Measurements from ENCODE around the gene CHERP. TPM values are rescaled to one million over a fixed set of nuclear protein-coding genes. Genes with fewer than 3 reads are reported as not detected.
"Not testable (repeated sequence)": the region's sequence is repeated elsewhere in the genome, so short reads cannot be mapped to it uniquely, and the experiment has no call there.

Gene CHERP
- total and polyA plus RNA-seq, 3 experiments from 2014 or later = 20.3 to 74.2 (median 73.1) TPM

DNA sequence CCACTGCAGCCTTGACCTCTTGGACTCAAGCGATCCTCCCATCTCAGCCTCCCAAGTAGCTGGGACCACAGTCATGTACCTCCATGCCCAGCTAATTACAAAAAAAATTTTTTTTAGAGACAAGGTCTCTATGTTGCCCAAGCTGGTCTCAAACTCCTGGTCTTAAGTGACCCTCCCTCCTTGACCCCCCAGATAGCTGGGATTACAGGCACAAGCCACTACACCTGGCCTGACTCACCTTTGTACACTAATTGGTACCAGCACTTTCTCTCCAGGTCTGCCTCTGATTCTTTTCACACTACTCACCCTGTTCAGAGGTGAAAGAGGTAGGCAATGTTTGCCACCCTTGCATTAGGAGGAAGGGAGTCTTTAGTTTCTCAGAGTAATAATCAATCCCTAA is 64.9 kb downstream of the CHERP start:
- H3K27ac ChIP-seq (ENCODE audit: low read depth, low read length) = no peak overlapping the region
- Mint-ChIP-seq H3K4me1 (no peaks in the 10 kb centered on the region), H3K4me3 (peak overlapping the region in 1 of 7 donors; percentile 28), H3K27me3 (no peaks in the 10 kb centered on the region), H3K27ac (peak overlapping the region in 2 of 8 donors; percentile 29 to 62), H3K9me3 (no peaks in the 10 kb centered on the region), H3K36me3 (no peaks in the 10 kb centered on the region)
- no peaks in the 10 kb centered on the region for H3K27me3 ChIP-seq (ENCODE audit: insufficient read depth, low read length, poor library complexity, severe bottlenecking)
- H3K4me1 ChIP-seq (ENCODE audit: insufficient read depth, low read length) = no peaks in the 10 kb centered on the region
- ChIA-PET CTCF (interaction anchor here (0.5 kb wide), 1 partner anchor 83 kb away, joined by 3 read pairs; no protein-coding TSS in a partner anchor), POLR2A (no interaction called here)
- no peak overlapping the region for H3K4me3 ChIP-seq (ENCODE audit: low read length)
- no peaks in the 10 kb centered on the region for H3K36me3 ChIP-seq (ENCODE audit: insufficient read depth, low read length)
- no peak for DNase-seq
- no peaks in the 10 kb centered on the region for H3K9me3 ChIP-seq (ENCODE audit: low read length)

DNA sequence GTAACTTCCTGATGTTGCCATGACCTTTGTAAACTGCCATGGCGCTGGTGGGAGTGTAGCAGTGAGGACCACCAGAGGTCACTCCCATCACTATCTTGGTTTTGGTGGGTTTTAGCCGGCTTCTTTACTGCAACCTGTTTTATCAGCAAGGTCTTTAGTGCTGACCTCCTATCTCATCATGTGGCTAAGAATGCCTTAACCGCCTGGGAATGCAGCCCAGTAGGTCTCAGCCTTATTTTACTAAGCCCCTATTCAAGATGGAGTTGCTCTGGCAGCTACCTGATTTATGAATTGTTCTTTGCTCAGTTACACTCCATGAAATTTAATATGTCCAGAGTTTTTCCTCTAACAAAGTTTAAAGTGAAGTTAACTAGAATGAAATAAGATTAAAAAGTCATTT is 65.8 kb downstream of the CHERP start:
- H3K27ac Mint-ChIP-seq = no peak overlapping the region
- no peaks in the 10 kb centered on the region for H3K27me3 Mint-ChIP-seq
- ChIA-PET POLR2A (no interaction called here), CTCF (no interaction called here)
- Histone ChIP-seq H3K4me3 (ENCODE audit: low read length) (no peak overlapping the region), H3K36me3 (ENCODE audit: insufficient read depth, low read length) (no peaks in the 10 kb centered on the region), H3K4me1 (ENCODE audit: insufficient read depth, low read length) (no peaks in the 10 kb centered on the region), H3K27me3 (ENCODE audit: insufficient read depth, low read length, poor library complexity, severe bottlenecking) (no peaks in the 10 kb centered on the region), H3K27ac (ENCODE audit: low read depth, low read length) (no peak overlapping the region), H3K9me3 (ENCODE audit: low read length) (no peaks in the 10 kb centered on the region)
- H3K36me3 Mint-ChIP-seq = no peaks in the 10 kb centered on the region
- no peaks in the 10 kb centered on the region for H3K9me3 Mint-ChIP-seq
- no peak for DNase-seq
- H3K4me1 Mint-ChIP-seq = no peaks in the 10 kb centered on the region
- no peak overlapping the region for H3K4me3 Mint-ChIP-seq

DNA sequence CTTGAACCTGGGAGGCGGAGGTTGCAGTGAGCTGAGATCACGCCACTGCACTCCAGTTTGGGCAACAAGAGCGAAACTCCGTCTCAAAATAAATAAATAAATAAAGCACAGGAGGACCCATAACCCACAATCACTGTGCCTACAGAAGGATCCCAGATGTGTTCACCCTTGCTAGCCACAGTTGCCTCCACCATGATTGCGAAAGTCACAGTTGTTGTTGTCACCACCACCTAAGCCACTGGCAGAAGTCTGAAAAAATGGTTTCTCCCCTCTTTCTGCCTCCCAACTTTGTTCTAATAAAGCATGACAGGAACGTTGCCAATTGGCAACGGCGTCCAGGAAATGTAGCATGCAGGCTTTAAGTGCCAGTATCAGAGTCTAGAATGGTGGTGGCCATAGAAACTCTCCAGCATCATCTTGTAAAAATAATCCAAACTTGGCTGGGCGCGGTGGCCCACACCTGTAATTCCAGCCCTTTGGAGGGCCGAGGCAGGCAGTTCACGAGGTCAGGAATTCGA is 68.3 kb downstream of the CHERP start:
- ChIA-PET POLR2A (no interaction called here), CTCF (no interaction called here)
- no peaks in the 10 kb centered on the region for H3K36me3 ChIP-seq (ENCODE audit: insufficient read depth, low read length)
- H3K4me3 ChIP-seq (ENCODE audit: low read length) = no peak overlapping the region
- no peaks in the 10 kb centered on the region for H3K27me3 ChIP-seq (ENCODE audit: insufficient read depth, low read length, poor library complexity, severe bottlenecking)
- Mint-ChIP-seq H3K36me3 (peaks cover 0 to 3% (median 0%) of the 10 kb centered on the region in 3 donors), H3K4me3 (peak overlapping the region in 6 of 7 donors; percentile 28 to 68 (median 44)), H3K27me3 (no peaks in the 10 kb centered on the region), H3K9me3 (no peaks in the 10 kb centered on the region), H3K4me1 (peaks cover 18 to 24% (median 22%) of the 10 kb centered on the region in 3 donors), H3K27ac (no peak overlapping the region)
- DNase-seq = no peak
- H3K27ac ChIP-seq (ENCODE audit: low read depth, low read length) = no peak overlapping the region
- H3K4me1 ChIP-seq (ENCODE audit: insufficient read depth, low read length) = peaks cover 16% of the 10 kb centered on the region
- H3K9me3 ChIP-seq (ENCODE audit: low read length) = no peaks in the 10 kb centered on the region

DNA sequence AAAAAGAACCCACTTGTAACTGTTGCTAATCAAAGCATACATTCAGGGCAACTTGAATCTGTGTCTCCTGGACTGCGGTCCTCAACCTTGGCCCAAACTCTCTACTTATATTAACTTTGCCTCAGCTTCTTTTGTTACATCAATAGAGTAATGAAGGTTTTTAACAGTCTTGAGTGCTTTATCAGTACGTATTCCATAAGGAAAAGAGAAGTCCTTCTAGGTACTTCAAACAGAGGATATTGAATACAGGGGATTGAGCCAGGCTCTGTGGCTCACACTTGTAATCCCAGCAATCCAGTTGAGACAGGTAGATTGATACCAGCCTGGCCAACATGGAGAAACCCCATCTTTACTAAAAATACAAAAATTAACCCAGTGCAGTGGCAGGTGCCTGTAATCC is 69.2 kb downstream of the CHERP start:
- CTCF ChIA-PET = no interaction called here
- Histone ChIP-seq H3K27ac (ENCODE audit: low read depth, low read length) (no peak overlapping the region), H3K27me3 (ENCODE audit: insufficient read depth, low read length, poor library complexity, severe bottlenecking) (no peaks in the 10 kb centered on the region), H3K4me3 (ENCODE audit: low read length) (no peak overlapping the region), H3K9me3 (ENCODE audit: low read length) (no peaks in the 10 kb centered on the region), H3K36me3 (ENCODE audit: insufficient read depth, low read length) (no peaks in the 10 kb centered on the region), H3K4me1 (ENCODE audit: insufficient read depth, low read length) (peaks cover 16% of the 10 kb centered on the region)
- Mint-ChIP-seq H3K4me3 (peak overlapping the region; percentile 41 to 87 (median 74)), H3K27me3 (no peaks in the 10 kb centered on the region), H3K27ac (peak overlapping the region in 4 of 8 donors; percentile 29 to 77 (median 70)), H3K4me1 (peaks cover 25 to 32% (median 30%) of the 10 kb centered on the region in 3 donors), H3K9me3 (no peaks in the 10 kb centered on the region), H3K36me3 (peaks cover 0 to 4% (median 1%) of the 10 kb centered on the region in 3 donors)
- no peak for DNase-seq
- POLR2A ChIA-PET = no interaction called here

DNA sequence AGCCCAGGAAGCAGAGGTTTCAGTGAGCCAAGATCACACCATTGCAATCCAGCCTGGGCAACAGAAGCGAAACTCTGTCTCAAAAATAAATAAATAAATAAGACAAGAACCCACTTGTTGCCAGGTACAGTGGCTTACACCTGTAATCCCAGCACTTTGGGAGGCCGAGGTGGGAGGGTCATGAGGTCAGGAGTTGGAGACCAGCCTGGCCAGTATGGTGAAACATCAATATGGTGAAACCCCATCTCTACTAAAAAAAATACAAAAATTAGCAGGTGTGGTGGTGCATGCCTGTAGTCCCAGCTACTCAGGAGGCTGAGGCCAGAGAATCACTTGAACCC is 69.7 kb downstream of the CHERP start:
- H3K27ac Mint-ChIP-seq = peak overlapping the region in 3 of 8 donors; percentile 72 to 81 (median 77)
- DNase-seq; CTCF ChIA-PET; H3K9me3 Mint-ChIP-seq; H3K36me3 ChIP-seq (ENCODE audit: insufficient read depth, low read length); H3K27me3 Mint-ChIP-seq; POLR2A ChIA-PET; H3K36me3 Mint-ChIP-seq; H3K27me3 ChIP-seq (ENCODE audit: insufficient read depth, low read length, poor library complexity, severe bottlenecking); H3K9me3 ChIP-seq (ENCODE audit: low read length): not testable (repeated sequence)
- Histone ChIP-seq H3K27ac (ENCODE audit: low read depth, low read length) (peak overlapping the region; percentile 72), H3K4me3 (ENCODE audit: low read length) (peak overlapping the region; percentile 79), H3K4me1 (ENCODE audit: insufficient read depth, low read length) (peaks cover 16% of the 10 kb centered on the region)
- H3K4me1 Mint-ChIP-seq = peaks cover 29 to 37% (median 34%) of the 10 kb centered on the region in 3 donors
- H3K4me3 Mint-ChIP-seq = peak overlapping the region; percentile 74 to 87 (median 79)

DNA sequence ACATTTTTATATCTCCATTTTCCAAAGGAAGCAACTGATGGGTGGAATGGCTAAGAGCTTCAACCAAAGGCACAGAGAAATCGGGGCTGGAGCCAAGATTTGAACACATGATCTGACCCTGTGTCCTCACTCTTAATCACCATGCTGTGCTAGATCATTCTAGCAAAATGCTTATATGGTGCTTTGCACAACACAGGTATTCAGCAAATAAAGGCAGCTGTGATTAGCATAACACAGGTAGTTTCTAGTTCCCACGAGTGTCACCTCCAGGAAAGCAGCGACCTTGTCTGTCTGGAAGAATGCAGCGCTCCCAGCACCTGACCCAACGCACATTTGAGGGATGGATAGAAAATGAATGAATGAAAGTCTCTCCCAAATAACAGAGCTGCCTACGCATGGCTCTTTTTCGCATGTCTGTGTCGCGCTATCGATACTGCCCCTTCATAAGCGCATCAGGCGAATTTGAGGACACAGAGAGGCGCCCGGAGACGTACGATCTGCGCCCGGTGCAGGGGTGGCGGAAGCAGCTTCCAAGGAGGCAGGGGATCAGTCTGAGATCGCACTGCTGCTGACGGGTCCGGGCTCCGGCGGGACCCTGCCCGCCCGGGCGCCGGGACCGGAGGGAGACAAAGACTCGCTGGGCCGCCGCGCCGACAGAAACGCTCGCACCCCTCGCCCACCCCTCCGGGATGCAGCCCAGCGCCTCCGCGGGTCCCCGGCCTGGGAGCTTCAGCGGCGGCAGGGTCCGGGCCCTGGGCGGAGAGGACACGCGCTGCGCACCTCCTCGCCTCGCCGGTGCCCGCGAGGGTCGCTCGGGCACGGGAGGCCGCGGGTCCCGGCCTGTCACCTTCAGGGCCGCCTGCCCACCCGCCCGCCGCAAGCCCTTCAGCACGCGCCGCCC is 71.1 kb downstream of the CHERP start:
- no peaks in the 10 kb centered on the region for H3K9me3 ChIP-seq (ENCODE audit: low read length)
- H3K27ac ChIP-seq (ENCODE audit: low read depth, low read length) = no peak overlapping the region
- peak overlapping the region; percentile 50 for H3K4me3 ChIP-seq (ENCODE audit: low read length)
- Mint-ChIP-seq H3K27ac (peak overlapping the region in 7 of 8 donors; percentile 74 to 90 (median 79)), H3K4me3 (peak overlapping the region; percentile 84 to 92 (median 89)), H3K9me3 (no peaks in the 10 kb centered on the region), H3K36me3 (peaks cover 0 to 13% (median 2%) of the 10 kb centered on the region in 3 donors), H3K4me1 (peaks cover 35 to 47% (median 41%) of the 10 kb centered on the region in 3 donors), H3K27me3 (no peaks in the 10 kb centered on the region)
- H3K4me1 ChIP-seq (ENCODE audit: insufficient read depth, low read length) = peaks cover 16% of the 10 kb centered on the region
- POLR2A ChIA-PET = no interaction called here
- peak in 3 of 5 donors; percentile 1 to 47 (median 23) for DNase-seq
- no peaks in the 10 kb centered on the region for H3K27me3 ChIP-seq (ENCODE audit: insufficient read depth, low read length, poor library complexity, severe bottlenecking)
- CTCF ChIA-PET = no interaction called here
- no peaks in the 10 kb centered on the region for H3K36me3 ChIP-seq (ENCODE audit: insufficient read depth, low read length)

DNA sequence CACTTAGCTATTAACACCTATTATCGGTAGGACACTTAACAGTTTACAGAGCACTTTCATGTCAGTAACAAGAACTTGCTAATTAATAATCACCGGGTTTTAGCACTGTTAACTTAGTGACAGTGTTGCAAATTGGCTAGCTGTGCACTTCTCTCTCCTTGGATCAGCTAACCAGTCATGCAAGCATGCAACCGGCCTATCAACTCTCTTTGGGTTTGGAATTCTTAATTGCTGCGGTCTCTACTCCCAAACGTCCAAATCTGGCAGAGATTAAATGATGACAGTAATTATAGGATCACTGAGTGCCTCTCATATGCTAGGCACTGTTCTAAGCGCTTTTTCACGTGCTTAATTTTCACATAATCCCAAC is 71.7 kb downstream of the CHERP start:
- no peaks in the 10 kb centered on the region for H3K27me3 ChIP-seq (ENCODE audit: insufficient read depth, low read length, poor library complexity, severe bottlenecking)
- POLR2A ChIA-PET = no interaction called here
- no peaks in the 10 kb centered on the region for H3K36me3 ChIP-seq (ENCODE audit: insufficient read depth, low read length)
- H3K9me3 ChIP-seq (ENCODE audit: low read length) = no peaks in the 10 kb centered on the region
- peak overlapping the region in 7 of 8 donors; percentile 74 to 86 (median 79) for H3K27ac Mint-ChIP-seq
- H3K27ac ChIP-seq (ENCODE audit: low read depth, low read length) = no peak overlapping the region
- DNase-seq = no peak
- H3K27me3 Mint-ChIP-seq = no peaks in the 10 kb centered on the region
- CTCF ChIA-PET = no interaction called here
- no peaks in the 10 kb centered on the region for H3K9me3 Mint-ChIP-seq
- peaks cover 36 to 52% (median 43%) of the 10 kb centered on the region in 3 donors for H3K4me1 Mint-ChIP-seq
- H3K4me3 ChIP-seq (ENCODE audit: low read length) = peak overlapping the region; percentile 50
- peak overlapping the region; percentile 84 to 92 (median 89) for H3K4me3 Mint-ChIP-seq
- peaks cover 16% of the 10 kb centered on the region for H3K4me1 ChIP-seq (ENCODE audit: insufficient read depth, low read length)
- peaks cover 0 to 15% (median 2%) of the 10 kb centered on the region in 3 donors for H3K36me3 Mint-ChIP-seq

Measured in CD8-positive, alpha-beta memory T cell (primary cell).